Stimulated activated CD8-positive, alpha-beta memory T cell treated with anti-CD3 and anti-CD28 coated beads, Interleukin-15, amount 100 ng/mL, for 1 hour (primary cell): ENCODE results near the gene NRIP2.
A peak's percentile ranks its signal among the peaks of the same experiment; 100 is the strongest.

Source experiments
- DNase-seq: peaks from one replicate; pipeline ENCODE4 v3.0.0-alpha.2; 2020; ENCODE audit warnings: low read depth

NRIP2 gene

DNA sequence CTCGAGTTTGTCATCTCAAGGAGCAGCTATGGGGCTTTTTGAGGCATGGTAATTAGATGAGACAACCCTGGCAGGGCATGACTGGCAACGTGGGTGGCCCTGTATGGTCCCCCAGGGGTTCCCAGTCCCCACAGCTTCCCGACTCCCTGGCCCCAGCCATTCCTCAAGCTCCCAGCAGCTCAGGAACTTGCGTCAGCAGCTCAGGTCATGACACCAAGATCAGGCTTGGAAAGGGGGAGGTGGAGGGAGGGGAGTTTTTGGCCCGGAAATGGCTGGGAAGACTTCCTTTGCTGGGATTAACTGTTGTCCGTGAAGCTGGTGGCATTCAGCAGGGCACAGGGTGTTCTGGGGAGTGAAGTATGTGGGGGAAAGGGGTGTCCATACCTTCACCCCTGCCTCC, 10.4 kb upstream of the NRIP2 start:
- no peak for DNase-seq

DNA sequence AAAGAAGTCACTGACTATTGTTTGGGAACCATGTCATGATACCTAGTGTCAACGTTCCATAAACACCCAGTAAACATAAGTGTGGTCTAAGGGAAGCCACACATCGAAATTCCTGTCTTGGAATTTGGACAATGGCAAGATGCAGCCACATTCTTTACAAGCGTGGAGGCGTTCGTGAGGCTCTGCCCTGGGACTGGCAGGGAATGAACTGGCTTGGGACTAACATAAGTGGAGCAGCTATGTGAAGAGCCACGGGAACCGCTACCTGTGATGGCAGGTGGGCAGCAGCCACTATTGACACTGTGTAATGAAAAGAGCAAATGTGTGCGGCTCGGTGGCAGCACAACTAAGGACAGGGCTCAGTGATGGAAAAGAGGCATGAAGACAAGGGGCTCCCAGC, 10.0 kb upstream of the NRIP2 start:
- DNase-seq, result no peak

DNA sequence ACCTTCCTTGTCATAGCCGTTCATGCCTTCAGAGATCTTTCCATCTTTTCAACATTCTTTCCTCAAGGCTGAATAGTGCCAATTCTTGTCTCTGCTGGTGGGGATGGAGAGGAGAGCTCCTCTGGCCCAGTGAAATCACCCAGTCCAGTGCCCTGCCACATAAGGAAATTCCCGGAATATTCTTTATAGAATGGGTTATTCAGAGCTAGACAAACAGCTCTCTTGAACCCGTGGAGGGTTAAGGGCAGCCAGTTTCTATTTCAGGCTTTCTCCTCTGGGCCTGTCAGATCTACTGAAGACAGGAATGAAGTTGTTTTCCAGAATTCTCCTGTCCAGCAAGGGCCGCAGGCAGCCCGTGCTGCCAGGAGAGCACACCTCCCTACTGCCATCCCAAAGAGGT, 8.1 kb upstream of the NRIP2 start:
- DNase-seq, result no peak

DNA sequence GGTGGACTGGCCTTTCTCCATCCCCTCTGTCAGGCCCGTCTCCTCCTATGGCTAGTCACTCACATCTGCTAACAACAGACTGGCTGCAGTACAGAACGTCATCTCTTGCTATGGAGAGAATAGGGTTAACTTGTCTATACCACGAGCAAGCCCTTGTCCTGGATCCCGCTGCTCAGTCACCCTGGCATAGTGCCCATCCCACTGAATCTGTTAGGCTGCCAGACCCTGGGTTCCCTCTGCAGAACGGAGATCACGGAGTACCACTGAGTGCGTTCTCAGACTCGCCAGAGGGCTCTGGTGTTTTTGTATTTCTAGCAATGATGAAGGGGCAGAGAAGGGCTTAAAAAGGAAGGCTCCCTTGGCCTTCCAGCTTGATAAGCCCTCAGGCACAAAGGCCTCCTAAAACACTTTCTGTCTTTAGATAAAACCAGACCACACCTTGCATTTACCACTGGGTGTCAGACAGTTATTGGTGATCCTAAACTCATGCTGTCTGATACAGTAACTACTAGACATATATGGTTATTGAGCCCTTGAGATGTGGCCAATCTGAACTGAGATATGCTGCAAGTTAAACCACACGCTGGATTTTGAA, 6.3 kb upstream of the NRIP2 start:
- no peak for DNase-seq

DNA sequence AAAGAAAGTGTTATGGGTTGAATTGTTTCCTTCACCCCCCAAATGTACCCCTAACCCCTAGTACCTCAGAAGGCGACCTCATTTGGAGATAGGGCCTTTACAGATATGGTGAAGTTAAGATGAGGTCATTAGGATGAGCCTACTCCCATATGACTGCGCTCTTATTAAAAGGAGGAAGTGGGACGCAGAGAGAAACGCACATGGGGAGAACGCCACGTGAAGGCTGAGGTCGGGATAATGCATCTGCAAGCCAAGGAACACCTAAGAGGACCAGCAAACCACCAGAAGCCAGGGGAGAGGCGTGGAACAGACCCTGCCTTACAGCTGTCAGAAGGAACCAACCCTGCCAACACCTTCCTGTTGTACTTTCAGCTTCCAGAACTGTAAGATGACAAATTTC, 1.7 kb upstream of the NRIP2 start:
- DNase-seq, result no peak

DNA sequence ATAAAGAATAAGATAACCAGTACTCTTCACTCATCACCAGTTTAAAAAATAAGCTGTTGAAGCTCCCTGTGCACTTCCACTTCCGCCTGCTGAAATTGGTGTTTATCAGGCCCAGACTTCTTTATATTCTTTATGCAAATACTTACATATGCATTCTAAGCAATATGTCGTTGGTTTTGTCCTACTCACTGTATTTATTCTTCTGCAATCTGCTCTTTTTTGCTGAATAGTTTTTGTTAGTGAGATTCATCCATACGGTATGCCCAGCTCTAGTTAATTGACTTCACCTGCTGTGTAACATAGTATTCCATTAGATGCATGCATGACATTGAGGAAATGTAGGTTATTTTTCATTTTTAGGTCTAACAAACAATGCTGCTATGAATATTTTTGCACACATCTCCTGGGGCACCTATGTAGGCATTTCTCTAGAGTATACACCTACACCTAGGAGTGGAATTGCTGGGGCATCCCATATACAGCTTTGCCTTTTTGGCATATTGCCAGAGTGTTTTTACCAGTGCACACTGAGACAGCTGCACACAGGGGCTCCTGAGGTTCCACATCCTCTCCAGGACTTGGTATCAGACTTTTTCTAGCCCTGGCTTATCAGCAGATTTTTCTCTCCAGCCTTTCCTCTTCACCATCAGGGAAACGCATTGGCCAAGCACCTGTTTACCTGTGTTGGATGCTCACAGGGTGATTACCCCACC, 1.0 kb upstream of the NRIP2 start:
- DNase-seq, result no peak

DNA sequence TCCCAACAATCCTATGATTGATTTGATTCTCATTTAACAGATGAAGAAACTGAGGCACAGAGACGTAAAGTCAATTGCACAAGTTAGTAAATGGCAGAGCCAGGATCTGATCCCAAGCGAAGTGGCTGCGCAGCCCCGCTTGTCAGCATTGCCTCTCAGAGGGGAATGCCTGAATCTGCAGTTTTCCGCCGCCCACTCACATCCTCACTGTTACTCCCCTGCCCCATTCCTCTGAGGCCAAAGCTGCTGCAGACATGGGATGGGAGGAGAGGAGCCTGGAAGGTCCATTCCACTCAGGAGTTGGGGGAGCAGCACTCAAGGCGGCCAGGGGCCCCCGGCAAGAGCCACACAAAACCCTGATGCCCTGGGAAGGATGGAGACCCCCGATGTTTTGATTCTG, 1.0 kb downstream of the NRIP2 start:
- DNase-seq, result no peak

DNA sequence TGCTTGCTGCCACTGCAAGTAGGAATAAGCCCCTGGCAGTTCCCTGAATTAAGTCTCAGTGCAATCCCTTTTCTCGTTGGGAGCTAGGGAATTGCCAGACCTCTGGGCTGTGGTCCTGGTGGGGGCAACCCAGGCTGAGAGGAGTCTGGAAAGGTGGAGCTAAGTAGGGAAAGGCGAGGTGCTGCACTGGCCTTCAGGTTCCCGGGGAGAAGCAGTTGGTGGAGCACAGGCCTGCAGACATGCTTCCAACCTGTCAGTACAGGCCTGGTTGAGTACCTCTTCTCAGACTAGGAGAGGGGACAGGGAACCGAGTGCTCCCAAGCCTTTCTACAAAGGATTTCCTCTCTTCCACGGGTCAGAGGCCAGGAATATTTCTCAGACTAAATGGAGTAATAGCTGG, 1.5 kb downstream of the NRIP2 start:
- no peak for DNase-seq

DNA sequence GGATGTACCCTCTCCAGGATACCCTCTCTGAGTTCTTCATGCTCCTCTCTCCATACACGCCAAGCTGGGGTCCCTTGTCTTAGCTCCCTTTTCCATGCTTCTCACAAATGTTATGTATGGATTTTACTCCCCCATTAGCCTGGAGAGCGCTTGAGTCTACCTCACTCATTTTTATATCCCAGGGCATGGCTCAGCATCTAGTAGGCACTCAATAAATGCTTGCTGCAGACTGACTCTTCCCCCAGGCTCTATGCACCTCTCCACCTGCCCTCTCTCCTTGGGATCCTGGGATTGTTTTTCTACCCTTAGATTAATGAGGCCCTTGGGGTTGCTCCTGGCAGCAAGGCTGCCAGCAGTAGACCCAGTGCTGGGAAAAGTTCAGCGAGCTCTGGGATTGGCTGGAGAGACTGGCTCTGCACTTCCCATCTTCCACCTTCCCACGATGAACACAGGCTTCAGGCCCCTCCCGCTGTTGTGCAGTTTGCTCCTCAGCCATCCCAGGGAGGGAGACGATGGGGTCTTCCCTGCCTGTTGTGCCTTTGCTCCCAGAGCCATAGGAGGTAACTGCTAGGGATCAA, 2.2 kb downstream of the NRIP2 start:
- DNase-seq, result no peak

DNA sequence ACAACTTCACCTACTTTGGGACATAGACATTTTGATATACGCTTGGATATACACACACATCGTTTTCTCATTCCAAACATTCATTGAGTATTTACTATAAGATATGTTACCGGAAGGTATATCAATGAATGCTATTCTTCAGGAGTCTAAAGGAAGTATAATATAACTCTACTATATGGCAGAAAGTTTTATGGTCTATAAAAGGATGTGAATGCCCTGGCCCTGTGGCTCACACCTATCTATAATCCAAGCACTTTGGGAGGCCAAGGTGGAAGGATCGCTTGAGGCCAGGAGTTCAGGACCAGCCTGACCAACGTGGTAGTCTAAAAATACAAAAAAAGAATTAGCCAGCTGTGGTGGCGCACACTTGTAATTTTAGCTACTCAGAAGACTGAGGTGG, 5.6 kb downstream of the NRIP2 start:
- no peak for DNase-seq

DNA sequence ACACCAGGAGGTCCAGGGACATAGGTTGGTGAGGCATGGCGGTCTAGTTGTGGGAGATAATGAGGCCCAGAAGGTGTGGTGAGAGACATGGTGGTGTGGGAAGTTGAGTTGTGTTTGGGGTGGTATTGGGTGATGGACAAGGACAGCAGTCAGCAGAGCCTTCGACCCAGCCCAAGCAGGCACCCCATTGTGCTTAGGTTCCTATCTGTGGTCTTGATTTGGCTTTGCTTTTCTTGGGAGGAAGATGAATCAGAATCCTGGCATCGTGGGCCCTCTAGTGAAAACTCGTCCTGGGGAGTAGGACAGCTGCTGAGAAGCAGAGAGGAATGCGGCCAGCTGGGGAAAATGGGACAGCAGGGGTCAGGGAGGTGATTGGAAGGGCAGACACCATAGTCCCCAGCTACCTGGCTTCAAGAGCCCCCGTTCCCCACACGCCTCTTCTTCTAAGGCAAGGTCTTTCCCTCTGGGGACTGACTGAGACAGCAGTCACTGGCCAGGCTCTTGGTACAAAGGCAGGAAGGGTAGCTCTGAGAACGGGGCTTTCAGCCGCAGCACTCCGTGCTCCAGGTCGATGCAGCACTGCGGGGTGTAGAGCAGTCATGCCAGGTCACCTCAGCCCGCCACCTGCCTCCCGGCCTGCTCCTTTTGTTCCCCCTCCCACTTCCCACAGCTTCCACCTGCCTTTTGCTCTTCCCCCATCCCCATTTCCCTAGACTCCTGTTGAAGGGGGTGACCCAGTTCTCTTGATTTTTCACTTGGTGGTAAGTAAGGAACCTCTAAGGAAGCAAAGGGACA, 7.9 kb downstream of the NRIP2 start:
- DNase-seq, result no peak

DNA sequence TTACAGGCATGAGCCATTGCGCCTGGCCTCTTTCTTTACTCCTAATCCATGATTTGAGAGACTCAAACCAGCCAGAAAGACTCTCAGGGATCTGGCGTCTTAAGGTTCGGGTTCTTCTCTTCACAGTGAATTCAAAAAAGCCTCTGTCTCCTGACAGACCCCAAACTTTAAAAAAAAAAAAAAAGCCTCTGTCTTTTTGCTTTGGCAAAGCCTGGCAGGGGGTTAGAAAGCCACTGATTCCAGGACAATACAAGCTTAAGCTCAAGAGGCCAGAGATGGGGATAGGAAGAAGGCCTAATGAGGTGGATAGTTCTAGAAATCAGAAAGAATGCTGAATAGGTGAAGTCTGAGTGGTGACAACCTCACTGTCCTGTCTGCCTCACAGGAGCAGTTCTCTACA, 8.8 kb downstream of the NRIP2 start:
- DNase-seq, result no peak

DNA sequence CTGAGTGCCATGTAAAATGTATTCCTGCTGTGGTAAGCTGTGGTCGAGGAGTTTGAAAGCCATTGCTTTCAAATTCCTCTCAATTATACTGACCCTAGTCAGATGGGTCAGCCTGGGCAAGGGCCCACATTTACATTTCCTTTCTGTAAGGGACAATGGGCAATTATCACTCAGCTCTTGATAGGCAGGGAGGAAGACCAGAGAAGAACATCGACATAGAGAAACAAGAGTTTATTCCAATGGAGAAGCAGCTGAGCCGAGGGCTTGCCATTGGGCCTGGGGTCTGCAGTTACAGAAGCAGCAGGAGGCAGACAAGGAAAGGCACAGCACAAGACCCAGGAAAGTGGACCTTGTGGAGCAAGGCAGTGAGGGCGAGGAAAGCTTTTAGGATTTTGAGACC, 9.7 kb downstream of the NRIP2 start:
- DNase-seq, result no peak

DNA sequence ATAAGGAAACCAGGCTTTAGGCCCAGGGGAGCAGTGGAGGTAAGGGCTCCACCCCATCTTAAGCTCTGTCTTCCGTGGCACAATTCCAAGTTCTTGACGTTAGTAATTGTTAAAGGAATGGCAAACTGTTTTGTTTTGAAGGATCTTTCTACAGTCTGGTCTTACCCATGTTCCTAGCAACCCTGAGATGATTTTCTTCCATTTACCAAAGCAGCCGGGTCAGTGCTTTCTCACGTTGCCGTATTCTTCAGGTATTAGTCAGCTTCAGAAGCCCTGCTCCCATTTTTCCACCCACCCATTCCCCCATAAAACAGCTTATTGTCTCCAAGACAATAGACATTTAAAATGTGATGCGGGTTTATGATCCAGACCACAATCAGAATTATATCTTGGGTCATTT, 10.3 kb downstream of the NRIP2 start:
- DNase-seq, result no peak

DNA sequence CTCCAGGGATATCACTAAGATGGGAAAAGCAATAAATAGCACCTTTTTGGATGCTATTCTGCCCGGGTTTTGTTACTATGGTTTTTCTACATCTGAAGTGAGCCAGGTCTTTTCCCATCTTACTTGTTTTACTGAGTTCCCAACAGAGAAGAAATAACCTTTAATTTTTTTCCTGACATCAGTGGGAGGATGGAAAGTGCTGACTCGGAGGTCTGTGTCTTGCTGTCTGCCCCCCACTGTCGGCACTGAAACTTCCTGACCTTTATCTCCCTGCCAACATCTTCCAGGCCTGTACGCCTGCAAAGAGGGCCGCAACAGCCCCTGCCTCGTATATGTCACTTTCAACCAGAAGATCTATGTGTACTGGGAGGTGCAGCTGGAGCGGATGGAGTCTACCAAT, 11.4 kb downstream of the NRIP2 start:
- DNase-seq, result no peak

DNA sequence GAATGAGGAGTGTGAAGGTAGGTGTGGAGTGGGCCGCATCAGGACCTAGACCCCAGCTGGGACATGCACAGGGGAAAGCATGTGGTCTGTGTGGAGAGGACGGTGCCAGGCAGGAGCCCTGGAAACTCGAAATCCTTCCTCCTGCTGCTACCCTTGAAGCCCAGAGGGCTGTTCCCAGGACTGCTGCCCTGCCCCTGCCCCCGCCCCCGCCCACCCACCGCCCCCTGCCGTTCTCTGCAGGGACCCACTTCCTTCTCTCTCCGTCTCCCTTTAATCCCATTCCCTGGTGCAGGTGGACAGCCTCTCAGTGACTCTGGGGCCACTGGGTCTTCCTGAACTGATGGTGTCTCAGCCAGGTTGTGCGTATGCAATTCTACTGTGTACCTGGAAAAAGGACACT, 14.4 kb downstream of the NRIP2 start:
- DNase-seq, result no peak

DNA sequence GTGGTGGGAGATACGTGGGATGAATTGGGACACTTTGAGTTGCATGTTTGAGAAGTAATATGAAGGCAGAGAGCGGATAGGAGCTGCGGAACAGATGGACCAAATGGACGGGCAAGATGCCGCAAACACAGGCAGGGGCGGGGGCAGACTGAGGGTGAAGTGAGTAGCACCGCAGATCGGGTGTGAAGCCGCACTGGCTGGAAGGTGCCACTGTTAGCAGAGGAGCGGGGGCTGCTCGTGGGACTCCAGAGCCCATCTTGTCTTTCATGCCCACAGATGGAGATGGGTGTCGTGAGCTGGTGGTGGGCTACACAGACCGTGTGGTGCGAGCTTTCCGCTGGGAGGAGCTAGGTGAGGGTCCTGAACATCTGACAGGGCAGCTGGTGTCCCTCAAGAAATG, 15.0 kb downstream of the NRIP2 start:
- DNase-seq, result no peak

DNA sequence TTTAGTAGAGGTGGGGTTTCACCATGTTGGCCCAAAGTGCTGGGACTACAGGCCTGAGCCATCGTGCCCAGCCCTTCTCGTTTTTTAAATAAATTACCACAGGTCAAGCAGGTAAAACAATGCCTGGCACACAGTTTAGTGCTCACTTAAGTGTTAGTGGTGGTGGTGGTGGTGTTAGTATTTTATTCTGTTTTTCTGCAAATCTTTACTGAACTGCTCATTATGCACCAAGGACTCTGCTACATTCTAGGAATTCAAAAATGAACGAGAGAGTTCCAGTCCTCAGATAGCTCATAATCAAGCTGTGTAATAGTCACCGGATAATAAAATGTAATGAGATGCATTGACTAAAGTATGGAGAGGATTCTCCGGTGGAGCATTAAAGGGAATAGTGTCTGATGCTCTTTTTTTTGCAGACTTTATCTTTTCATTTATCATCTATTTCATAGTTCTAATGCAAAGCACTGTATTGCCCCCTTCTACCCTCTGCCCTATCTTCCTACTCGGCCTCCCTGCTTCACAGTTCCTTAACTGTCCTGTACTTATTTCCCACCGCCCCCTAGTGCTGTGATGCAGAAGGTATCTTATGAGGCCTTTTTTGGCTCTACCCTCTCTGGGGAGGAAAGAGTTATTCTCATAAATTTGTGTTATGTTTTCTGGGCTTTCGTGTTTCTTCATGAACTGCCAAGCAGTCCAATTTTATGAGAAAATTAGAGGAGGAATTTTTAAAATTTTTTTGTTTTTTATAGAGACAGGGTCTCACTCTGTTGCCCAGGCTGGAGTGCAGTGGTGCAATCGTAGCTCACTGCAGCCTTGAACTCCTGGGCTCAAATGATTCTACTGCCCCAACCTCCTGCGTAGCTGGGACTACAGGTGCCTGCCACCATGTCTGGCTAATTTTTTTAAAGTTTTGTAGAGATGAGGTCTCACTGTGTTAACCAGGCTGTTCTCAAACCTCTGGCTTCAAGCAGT, 21.3 kb downstream of the NRIP2 start:
- peak; percentile 8 for DNase-seq

DNA sequence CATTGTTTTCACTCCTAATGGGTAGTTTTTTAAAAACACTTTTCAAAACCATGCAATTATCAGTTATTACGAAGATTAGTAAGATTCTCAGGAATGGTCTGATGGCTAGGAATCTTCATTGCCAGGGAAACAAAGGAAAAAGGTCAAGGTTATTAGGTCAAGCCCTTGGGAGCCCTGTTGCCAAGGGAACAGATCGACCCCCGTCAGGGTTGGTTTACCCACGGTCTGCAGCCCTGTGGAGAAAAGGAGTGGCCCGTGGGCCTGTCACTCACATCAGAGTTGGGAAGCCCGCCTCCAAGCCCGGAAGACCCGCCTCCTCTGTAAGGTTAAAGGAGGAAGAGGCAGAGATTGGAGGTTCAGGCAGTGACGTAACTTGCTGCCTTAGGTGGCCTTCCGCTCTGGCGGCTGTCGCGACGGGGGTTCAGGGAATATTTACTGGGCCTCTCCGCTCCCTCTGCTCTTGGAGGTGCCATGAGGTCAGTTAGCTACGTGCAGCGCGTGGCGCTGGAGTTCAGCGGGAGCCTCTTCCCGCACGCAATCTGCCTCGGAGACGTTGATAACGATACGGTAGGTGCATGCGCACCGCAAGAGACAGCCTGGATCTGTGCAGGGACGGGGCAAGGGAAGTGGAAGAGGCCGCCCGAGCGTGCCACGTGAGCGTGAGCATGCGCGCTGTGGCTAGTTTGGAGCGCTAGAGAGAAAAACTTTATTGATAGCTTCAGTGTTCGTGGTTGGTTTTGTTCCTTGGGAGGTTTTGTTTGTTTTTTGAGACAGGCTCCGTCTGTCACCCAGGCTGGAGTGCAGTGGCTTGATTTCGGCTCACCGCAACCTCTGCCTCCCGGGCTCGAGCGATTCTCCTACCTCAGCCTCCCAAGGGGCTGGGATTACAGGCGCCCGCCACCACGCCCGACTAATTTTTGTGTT, 22.3 kb downstream of the NRIP2 start, which contains the start of gene ITFG2:
TSS of gene ITFG2 (plus strand) at position 379 of the 924 bp plus-strand sequence. CDS start at position 472, 93 bp downstream.
- peak; percentile 92 for DNase-seq

DNA sequence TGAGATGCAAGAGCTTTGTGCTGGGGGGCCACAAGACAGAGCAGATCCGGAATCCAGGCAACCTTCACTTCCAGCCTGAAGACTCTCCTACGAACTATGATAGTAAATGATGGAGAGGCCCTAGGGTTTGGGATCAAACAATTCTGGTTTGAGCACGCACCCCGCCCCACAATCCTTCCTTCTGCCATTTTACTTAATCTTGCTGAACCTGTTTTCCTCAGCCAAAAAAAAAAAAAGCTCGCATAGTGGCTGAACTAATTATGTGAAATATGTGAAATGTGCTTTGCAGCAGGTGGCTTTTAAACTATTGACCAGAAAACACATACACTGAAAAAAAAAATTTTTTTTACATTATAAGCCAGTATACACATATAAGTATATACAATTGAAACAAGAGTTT, 23.0 kb downstream of the NRIP2 start:
- DNase-seq, result no peak

DNA sequence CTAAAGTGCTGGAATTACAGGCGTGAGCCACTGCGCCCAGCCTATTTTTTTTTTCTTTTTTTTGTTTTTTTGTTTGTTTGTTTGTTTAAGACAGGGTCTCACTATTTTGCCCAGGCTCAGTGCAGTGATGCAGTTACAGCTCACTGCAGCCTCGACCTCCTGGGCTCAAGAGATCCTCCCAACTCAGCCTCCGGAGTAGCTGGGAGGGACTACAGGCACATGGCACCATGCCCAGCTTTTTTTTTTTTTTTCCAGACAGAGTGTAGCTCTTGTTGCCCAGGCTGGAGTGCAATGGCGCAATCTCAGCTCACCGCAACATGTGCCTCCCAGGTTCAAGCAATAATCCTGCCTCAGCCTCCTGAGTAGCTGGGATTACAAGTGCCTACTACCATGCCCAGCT, 28.1 kb downstream of the NRIP2 start:
- no peak for DNase-seq
